ENCODE results near the gene HOXA2. TPM values are rescaled to one million over a fixed set of nuclear protein-coding genes. Genes with fewer than 3 reads are reported as not detected.

The HOXA2 gene
- total RNA-seq, 3 donors from 2014 or later = 3.2 to 4.3 (median 3.3) TPM

DNA sequence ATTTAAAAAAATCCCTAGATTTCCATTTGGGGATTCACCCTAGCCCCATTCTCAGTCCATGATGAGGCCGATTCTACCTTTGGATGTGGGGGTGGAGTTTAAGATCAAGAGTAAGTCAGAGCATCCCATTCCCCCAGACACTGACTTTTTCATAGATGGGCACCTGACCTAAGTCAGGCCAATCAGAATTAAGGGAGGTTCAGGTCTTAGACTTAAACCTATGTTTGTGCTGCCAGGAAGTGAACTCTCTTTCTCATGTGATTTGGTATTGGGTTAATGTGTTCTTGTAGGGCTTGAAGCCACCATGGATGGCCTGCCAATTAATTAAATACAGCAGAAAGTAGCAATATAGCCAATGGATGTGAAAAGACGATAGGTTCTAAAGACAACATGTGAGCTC is 36.8 kb downstream of the HOXA2 start:
- intact Hi-C loops (cut with DNase I, micrococcal nuclease) = no loop called here
- TF ChIP-seq CTCF (IDR thresholded peaks at IDR 0.05) = no peak
- Histone ChIP-seq H3K4me1 (ENCODE audit: low read depth) (no peaks in the 10 kb centered on the region), H3K9me3 (no peaks in the 10 kb centered on the region), H3K36me3 (ENCODE audit: low read depth) (no peaks in the 10 kb centered on the region), H3K4me3 (no peak overlapping the region)
- ATAC-seq (no peak), DNase-seq (no peak)

DNA sequence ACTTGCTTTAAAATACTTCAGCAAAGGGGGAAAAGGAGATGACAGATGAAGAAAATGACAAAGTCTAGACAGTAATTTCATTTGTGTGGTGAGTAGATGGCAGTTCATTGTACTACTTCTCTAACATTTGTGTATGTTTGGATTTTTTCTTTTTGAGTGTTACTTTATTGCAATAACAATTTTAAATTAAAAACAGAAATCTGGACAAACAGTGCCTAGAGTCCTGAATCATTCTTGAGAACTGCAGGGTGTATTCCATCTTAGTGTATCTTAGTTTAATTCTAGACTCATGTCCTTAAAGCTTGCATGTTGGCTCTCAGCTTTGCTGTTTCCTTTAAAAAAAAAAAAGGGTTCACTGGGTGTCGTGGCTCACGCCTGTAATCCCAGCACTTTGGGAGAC is 37.8 kb downstream of the HOXA2 start:
- Histone ChIP-seq H3K36me3 (ENCODE audit: low read depth) (no peaks in the 10 kb centered on the region), H3K4me1 (ENCODE audit: low read depth) (no peaks in the 10 kb centered on the region), H3K9me3 (no peaks in the 10 kb centered on the region), H3K4me3 (no peak overlapping the region)
- ATAC-seq (no peak), DNase-seq (no peak)
- intact Hi-C loops (cut with DNase I, micrococcal nuclease) = no loop called here
- TF ChIP-seq CTCF (IDR thresholded peaks at IDR 0.05) = no peak

DNA sequence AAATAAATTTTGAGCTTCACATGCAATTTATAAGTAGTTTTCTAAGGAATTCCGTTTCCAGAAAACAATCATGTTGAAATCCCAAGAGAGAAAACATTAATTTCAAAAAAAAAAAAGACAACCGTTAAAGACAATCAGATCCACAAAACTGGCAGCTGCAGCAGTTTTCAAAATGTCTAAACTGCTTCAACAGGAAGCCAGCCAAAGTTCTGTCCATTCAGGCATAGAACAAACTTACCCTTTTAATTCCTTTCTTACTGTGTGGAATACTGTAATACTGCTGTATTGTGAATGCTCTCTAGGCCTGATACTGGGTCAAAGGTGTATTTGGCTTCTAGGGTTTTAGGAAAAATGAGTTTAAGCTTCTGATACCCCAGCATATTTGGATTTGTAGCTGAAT is 38.3 kb downstream of the HOXA2 start:
- intact Hi-C loops (cut with DNase I, micrococcal nuclease) = no loop called here
- TF ChIP-seq CTCF (IDR thresholded peaks at IDR 0.05) = no peak
- no peak overlapping the region for H3K4me3 ChIP-seq
- no peak for DNase-seq
- H3K36me3 ChIP-seq (ENCODE audit: low read depth) = no peaks in the 10 kb centered on the region
- no peak for ATAC-seq
- H3K4me1 ChIP-seq (ENCODE audit: low read depth) = no peaks in the 10 kb centered on the region
- no peaks in the 10 kb centered on the region for H3K9me3 ChIP-seq

- no peak for TF ChIP-seq CTCF (IDR thresholded peaks at IDR 0.05)
- no peak for ATAC-seq
- no peaks in the 10 kb centered on the region for H3K9me3 ChIP-seq
- no peaks in the 10 kb centered on the region for H3K36me3 ChIP-seq (ENCODE audit: low read depth)
- intact Hi-C loops (cut with DNase I, micrococcal nuclease) = no loop called here
- H3K4me3 ChIP-seq = no peak overlapping the region
- no peak for DNase-seq
- no peaks in the 10 kb centered on the region for H3K4me1 ChIP-seq (ENCODE audit: low read depth)
Observed at GRCh38 chr7:27062946-27063345, 39.5 kb downstream of the HOXA2 start.

GRCh38 chr7:27053153-27053552 is 49.3 kb downstream of the HOXA2 start:
- no peak for ATAC-seq
- DNase-seq = no peak
- intact Hi-C loops (cut with DNase I, micrococcal nuclease) = no loop called here
- Histone ChIP-seq H3K4me1 (ENCODE audit: low read depth) (no peaks in the 10 kb centered on the region), H3K36me3 (ENCODE audit: low read depth) (no peaks in the 10 kb centered on the region), H3K9me3 (no peaks in the 10 kb centered on the region), H3K4me3 (no peak overlapping the region)
- no peak for TF ChIP-seq CTCF (IDR thresholded peaks at IDR 0.05)

- TF ChIP-seq CTCF (IDR thresholded peaks at IDR 0.05) = no peak
- no peaks in the 10 kb centered on the region for H3K4me1 ChIP-seq (ENCODE audit: low read depth)
- H3K4me3 ChIP-seq = no peak overlapping the region
- ATAC-seq = no peak
- H3K9me3 ChIP-seq = no peaks in the 10 kb centered on the region
- no peaks in the 10 kb centered on the region for H3K36me3 ChIP-seq (ENCODE audit: low read depth)
- no peak for DNase-seq
- intact Hi-C loops (cut with DNase I, micrococcal nuclease) = no loop called here
Observed at GRCh38 chr7:27051451-27051850, 51.0 kb downstream of the HOXA2 start.
